BJ (cell line): ENCODE measurements around the gene OBSCN. TPM values are rescaled to one million over a fixed set of nuclear protein-coding genes. Genes with fewer than 3 reads are reported as not detected.

Source experiments
- CTCF ChIA-PET: fragments of 350-600 bp; formaldehyde crosslinking; extraction: SDS; loops from one replicate; lab custom pipeline; 2021; ENCODE audit warnings: antibody characterized with exemption, inconsistent platforms; lab: Yijun Ruan, JAX
- POLR2A ChIA-PET: fragments of 300-600 bp; sonication (Branson Sonifier 250); formaldehyde crosslinking; extraction: SDS; loops from one replicate; lab custom pipeline; 2021; ENCODE audit warnings: antibody characterized with exemption; lab: Charles Lee
- DNase-seq: peaks from one replicate; pipeline ENCODE4 v3.0.0-alpha.2; 2011; ENCODE audit warnings: low read depth
- H3K27me3 ChIP-seq: 2 replicates; pipeline ENCODE4 v1.6.0; 2011; ENCODE audit warnings: low read length; ENCODE audit not compliant: control insufficient read depth, insufficient read depth
- H3K36me3 ChIP-seq: 2 replicates; pipeline ENCODE4 v1.5.1; 2011; ENCODE audit warnings: low read length; ENCODE audit not compliant: control insufficient read depth, insufficient read depth
- H3K4me3 ChIP-seq: 2 replicates; pipeline ENCODE4 v1.5.1; 2011; ENCODE audit warnings: low read depth, mild to moderate bottlenecking, control low read depth, low read length
- polyA plus RNA-seq: library from polyadenylated mRNA; depleted of rRNA; stranded (reverse); fragments of >200 nt; gene quantifications from 2 replicates; pipeline ENCODE4 v1.2.3, GENCODE V29; 2011
- TF ChIP-seq, protein P1 (sequence below): IDR thresholded peaks from 2 replicates; pipeline ENCODE4 v1.5.1; 2011; ENCODE audit warnings: low read depth, mild to moderate bottlenecking, control low read depth, inconsistent platforms, low read length, moderate library complexity; ENCODE audit not compliant: insufficient read depth

Gene OBSCN
- polyA plus RNA-seq, 1 experiment, result 2.9 TPM

DNA sequence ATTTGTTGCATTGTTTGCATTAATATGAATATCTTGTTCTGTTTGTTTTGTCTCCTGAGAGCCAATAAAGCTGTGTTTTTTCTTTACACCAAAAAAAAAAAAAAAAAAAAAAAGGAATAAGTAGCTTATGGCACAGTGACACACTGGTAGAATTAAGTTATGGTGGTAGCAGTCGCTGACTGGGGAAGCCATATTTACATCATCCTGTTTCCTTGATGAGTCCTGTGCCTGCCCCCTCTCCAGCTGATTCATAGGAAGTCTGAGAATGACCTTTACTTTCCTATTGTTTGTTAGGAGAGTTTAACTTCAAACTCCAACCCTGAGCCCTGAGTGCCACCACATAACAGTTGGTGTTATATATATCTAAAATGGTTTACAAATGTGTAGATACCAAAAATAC, 62.2 kb downstream of the OBSCN start:
- TF ChIP-seq, protein P1, sequence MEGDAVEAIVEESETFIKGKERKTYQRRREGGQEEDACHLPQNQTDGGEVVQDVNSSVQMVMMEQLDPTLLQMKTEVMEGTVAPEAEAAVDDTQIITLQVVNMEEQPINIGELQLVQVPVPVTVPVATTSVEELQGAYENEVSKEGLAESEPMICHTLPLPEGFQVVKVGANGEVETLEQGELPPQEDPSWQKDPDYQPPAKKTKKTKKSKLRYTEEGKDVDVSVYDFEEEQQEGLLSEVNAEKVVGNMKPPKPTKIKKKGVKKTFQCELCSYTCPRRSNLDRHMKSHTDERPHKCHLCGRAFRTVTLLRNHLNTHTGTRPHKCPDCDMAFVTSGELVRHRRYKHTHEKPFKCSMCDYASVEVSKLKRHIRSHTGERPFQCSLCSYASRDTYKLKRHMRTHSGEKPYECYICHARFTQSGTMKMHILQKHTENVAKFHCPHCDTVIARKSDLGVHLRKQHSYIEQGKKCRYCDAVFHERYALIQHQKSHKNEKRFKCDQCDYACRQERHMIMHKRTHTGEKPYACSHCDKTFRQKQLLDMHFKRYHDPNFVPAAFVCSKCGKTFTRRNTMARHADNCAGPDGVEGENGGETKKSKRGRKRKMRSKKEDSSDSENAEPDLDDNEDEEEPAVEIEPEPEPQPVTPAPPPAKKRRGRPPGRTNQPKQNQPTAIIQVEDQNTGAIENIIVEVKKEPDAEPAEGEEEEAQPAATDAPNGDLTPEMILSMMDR, result no peak
- Histone ChIP-seq H3K36me3 (peaks cover 4% of the 10 kb centered on the region), H3K4me3 (no peak overlapping the region), H3K27me3 (no peaks in the 10 kb centered on the region)
- CTCF ChIA-PET, result no interaction called here
- no peak for DNase-seq
- POLR2A ChIA-PET, result no interaction called here

- Histone ChIP-seq H3K36me3 (peaks cover 4% of the 10 kb centered on the region), H3K27me3 (no peaks in the 10 kb centered on the region), H3K4me3 (no peak overlapping the region)
- DNase-seq, result no peak
- ChIA-PET CTCF (no interaction called here), POLR2A (no interaction called here)
- TF ChIP-seq, protein P1, result no peak
Measured at GRCh38 chr1:228271701-228272251, 63.9 kb downstream of the OBSCN start.

- no peak for DNase-seq
- Histone ChIP-seq H3K36me3 (peaks cover 4% of the 10 kb centered on the region), H3K4me3 (no peak overlapping the region), H3K27me3 (no peaks in the 10 kb centered on the region)
- TF ChIP-seq, protein P1, result no peak
- POLR2A ChIA-PET, result no interaction called here
- CTCF ChIA-PET, result no interaction called here
Measured at GRCh38 chr1:228272331-228272791, 64.5 kb downstream of the OBSCN start.

DNA sequence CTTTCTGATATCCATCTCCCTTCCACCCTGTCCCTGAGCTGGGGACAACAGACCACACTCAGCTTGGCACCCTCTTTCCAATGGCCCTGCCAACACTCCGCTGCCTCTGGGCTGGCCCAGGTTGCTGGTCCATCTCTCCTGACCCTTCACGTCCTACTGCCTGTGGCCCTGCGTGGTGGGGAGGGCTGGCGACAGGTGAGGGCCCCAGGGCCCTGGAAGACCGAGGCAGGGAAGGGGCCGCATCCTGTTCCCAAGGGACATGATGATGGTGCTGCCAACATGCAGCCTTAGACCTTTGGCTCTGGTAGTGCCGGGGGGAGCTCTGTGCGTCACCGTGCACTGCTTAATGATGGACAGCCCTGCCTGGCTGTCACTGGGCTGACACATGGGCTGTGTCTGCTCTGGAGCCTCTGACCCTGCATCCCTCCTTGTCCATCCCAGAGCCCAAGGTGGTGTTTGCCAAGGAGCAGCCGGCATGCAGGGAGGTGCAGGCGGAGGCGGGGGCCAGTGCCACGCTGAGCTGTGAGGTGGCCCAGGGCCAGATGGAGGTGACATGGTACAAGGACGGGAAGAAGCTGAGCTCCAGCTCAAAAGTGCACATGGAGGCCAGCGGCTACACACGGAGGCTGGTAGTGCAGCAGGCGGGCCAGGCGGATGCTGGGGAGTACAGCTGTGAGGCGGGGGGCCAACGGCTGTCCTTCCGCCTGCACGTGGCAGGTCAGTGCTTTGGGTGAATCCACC, 65.2 kb downstream of the OBSCN start:
- POLR2A ChIA-PET, result no interaction called here
- DNase-seq, result no peak
- Histone ChIP-seq H3K27me3 (no peaks in the 10 kb centered on the region), H3K4me3 (no peak overlapping the region), H3K36me3 (peaks cover 4% of the 10 kb centered on the region)
- TF ChIP-seq, protein P1, result no peak
- CTCF ChIA-PET, result no interaction called here

DNA sequence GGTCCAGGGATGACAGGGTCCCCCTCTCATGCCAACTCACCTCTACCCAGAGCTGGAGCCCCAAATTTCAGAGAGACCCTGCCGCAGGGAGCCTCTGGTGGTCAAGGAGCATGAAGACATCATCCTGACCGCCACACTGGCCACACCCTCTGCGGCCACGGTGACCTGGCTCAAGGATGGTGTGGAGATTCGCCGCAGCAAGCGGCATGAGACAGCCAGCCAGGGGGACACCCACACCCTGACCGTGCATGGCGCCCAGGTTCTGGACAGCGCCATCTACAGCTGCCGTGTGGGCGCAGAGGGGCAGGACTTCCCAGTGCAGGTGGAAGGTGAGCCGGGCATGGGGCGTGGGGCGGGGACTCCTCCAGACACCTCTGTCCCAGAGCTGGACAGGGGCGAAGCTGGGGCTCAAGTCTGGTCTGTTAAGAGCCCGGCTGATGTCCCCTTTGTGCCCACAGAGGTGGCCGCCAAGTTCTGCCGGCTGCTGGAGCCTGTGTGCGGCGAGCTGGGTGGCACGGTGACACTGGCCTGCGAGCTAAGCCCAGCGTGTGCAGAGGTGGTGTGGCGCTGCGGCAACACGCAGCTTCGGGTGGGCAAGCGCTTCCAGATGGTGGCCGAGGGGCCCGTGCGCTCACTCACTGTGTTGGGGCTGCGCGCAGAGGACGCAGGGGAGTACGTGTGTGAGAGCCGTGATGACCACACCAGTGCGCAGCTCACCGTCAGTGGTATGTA, 66.0 kb downstream of the OBSCN start:
- TF ChIP-seq, protein P1, result no peak
- POLR2A ChIA-PET, result no interaction called here
- Histone ChIP-seq H3K4me3 (no peak overlapping the region), H3K36me3 (no peaks in the 10 kb centered on the region; the same call in none of the 2 replicates), H3K27me3 (no peaks in the 10 kb centered on the region)
- DNase-seq, result no peak
- CTCF ChIA-PET, result interaction anchor here (0.9 kb wide), 1 partner anchor 8 kb away, joined by 3 read pairs; no protein-coding TSS in a partner anchor
